PFSK-1 (cell line): ENCODE data around the gene PJVK.

ENCODE experiments used
- FOXP2 ChIP-seq: optimal IDR thresholded peaks from 2 replicates; pipeline ENCODE3; 2011; ENCODE audit warnings: borderline replicate concordance, control low read depth, inconsistent platforms; ENCODE audit not compliant: insufficient read depth; ENCODE audit errors: extremely low read length, extremely low read depth
- POLR2AphosphoS5 ChIP-seq: IDR thresholded peaks from 2 replicates; pipeline ENCODE4 v1.6.1; 2012; ENCODE audit warnings: low read depth, mild to moderate bottlenecking, control low read depth, low read length, moderate library complexity
- REST ChIP-seq, 2 experiments: IDR thresholded peaks; 2 replicates each; pipeline versions ENCODE4 v1.6.1 to v1.8.0; 2011 to 2012; ENCODE audit warnings: low read depth in 2 of 2, low read length in 2 of 2, control low read depth in 1 of 2, inconsistent platforms in 1 of 2, mild to moderate bottlenecking in 1 of 2, moderate library complexity in 1 of 2; ENCODE audit not compliant: insufficient read depth in 1 of 2
- SIN3A ChIP-seq: IDR thresholded peaks from 2 replicates; pipeline ENCODE4 v1.6.1; 2012; ENCODE audit warnings: mild to moderate bottlenecking, low read length, moderate library complexity, borderline replicate concordance; ENCODE audit not compliant: insufficient read depth
- TAF1 ChIP-seq: IDR thresholded peaks from 2 replicates; pipeline ENCODE4 v1.6.1; 2012; ENCODE audit warnings: low read length, control low read depth, borderline replicate concordance; ENCODE audit not compliant: insufficient read depth

Gene PJVK

DNA sequence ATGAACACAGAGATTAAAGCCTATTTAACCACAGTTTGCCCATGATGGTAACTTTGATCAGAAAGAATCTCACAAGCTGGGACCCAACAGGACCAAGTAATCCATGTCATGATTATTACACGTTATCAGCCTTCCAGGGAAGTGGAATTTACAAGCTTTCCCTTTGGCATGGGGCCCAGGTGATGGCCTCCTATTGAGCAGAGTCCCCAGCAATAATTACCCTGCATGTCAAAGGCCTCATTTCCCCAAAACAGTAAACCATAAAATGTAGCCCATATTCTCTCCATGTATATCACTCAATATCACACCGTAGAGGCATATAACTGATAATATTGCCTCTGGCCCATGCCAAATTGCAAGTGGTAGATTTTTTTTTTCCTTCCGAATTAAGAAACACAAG is 39.1 kb upstream of the PJVK start:
- TF ChIP-seq REST (IDR thresholded peaks at IDR 0.05; ENCODE audit: insufficient read depth in 1 of 2, low read depth in 2 of 2, low read length in 2 of 2), result no peak
- no peak for TF ChIP-seq TAF1
- TF ChIP-seq SIN3A, result no peak
- TF ChIP-seq POLR2AphosphoS5, result no peak

- no peak for TF ChIP-seq SIN3A
These were observed 37.5 kb upstream of the PJVK start for GRCh38 chr2:178413472-178414265.

- TF ChIP-seq SIN3A (peak; percentile 67; the same call in 1 of the 2 replicates), FOXP2 (peak; percentile 40), POLR2AphosphoS5 (peak; percentile 63; the same call in 1 of the 2 replicates), REST (IDR thresholded peaks at IDR 0.05; ENCODE audit: insufficient read depth in 1 of 2, low read depth in 2 of 2, low read length in 2 of 2) (no peak), TAF1 (no peak)
These were observed 36.6 kb upstream of the PJVK start for GRCh38 chr2:178414266-178415247.

DNA sequence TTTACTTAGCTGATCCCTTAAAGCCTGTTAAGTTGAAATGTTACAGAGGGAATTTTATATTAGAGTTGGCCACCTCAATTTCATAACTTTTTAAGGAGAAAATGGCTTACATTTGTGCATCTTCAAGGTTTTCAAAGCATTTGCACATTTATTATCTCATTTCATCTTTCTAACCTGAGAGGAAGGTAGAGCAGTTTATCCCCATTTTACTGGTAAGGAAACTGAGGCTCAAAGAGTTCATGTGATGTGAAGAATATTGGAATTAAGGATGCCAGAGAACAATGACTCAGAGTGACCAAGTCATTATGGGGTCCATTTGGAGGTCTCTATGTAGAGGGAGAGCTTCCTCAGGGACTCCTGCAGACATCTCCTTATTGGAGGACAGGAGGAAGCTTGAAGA is 35.2 kb upstream of the PJVK start:
- TF ChIP-seq POLR2AphosphoS5 (no peak), SIN3A (no peak), FOXP2 (no peak), REST (IDR thresholded peaks at IDR 0.05; ENCODE audit: insufficient read depth in 1 of 2, low read depth in 2 of 2, low read length in 2 of 2) (no peak), TAF1 (no peak)

DNA sequence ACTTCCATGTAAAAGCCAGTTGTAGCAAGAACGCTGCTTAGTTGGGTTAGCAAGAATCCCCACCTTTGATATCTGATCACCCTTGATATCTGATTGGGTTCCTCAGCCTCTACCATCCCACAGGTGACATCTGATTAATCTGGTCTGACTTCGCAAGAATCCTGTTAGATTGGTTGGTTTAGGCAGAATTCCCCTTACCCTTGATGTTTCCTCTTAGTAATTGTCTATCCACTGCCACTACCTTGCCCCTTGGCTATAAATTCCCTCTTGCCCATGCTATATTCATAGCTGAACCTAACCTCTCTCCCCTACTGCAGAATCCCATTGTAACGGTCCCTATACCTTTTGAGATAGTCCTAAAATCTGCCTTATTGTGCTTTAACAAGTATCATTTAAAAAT is 33.3 kb upstream of the PJVK start:
- no peak for TF ChIP-seq REST (IDR thresholded peaks at IDR 0.05; ENCODE audit: insufficient read depth in 1 of 2, low read depth in 2 of 2, low read length in 2 of 2)
- no peak for TF ChIP-seq TAF1
- TF ChIP-seq POLR2AphosphoS5, result no peak
- no peak for TF ChIP-seq SIN3A
- TF ChIP-seq FOXP2, result no peak
